GM21619 (cell line): ENCODE measurements around the gene CROCC2.

ENCODE experiments used
- ATAC-seq: cut with Tn5 transposase; IDR thresholded peaks from one replicate; pipeline ENCODE4 v1.9.1; 2021; ENCODE audit not compliant: unreplicated experiment

CROCC2 gene

GRCh38 chr2:241033336-241033987 lies 127.3 kb downstream of the CROCC2 start:
- ATAC-seq: no peak

GRCh38 chr2:241033994-241034393 lies 127.9 kb downstream of the CROCC2 start:
- ATAC-seq: no peak

GRCh38 chr2:241034490-241035141 lies 128.5 kb downstream of the CROCC2 start:
- no peak for ATAC-seq

GRCh38 chr2:241035142-241035817 lies 129.1 kb downstream of the CROCC2 start:
- no peak for ATAC-seq

- ATAC-seq: peak; percentile 4
These were observed 129.8 kb downstream of the CROCC2 start for GRCh38 chr2:241035818-241036396.

GRCh38 chr2:241036397-241036963 lies 130.3 kb downstream of the CROCC2 start:
- ATAC-seq: peak; percentile 71

GRCh38 chr2:241036964-241037421 lies 130.9 kb downstream of the CROCC2 start:
- ATAC-seq: peak; percentile 34

GRCh38 chr2:241037498-241037897 lies 131.4 kb downstream of the CROCC2 start:
- no peak for ATAC-seq

GRCh38 chr2:241038374-241039180 lies 132.4 kb downstream of the CROCC2 start:
- ATAC-seq: no peak

- ATAC-seq: no peak
These were observed 133.3 kb downstream of the CROCC2 start for GRCh38 chr2:241039416-241039815.

GRCh38 chr2:241040081-241040803 lies 134.1 kb downstream of the CROCC2 start:
- no peak for ATAC-seq

- peak; percentile 62 for ATAC-seq
These were observed 135.5 kb downstream of the CROCC2 start for GRCh38 chr2:241041589-241042158.
